ENCODE data around the gene SEC14L3. TPM values are rescaled to one million over a fixed set of nuclear protein-coding genes. Genes with fewer than 3 reads are reported as not detected.

The SEC14L3 gene
- total RNA-seq, 1 experiment from 2014 or later: not detected

DNA sequence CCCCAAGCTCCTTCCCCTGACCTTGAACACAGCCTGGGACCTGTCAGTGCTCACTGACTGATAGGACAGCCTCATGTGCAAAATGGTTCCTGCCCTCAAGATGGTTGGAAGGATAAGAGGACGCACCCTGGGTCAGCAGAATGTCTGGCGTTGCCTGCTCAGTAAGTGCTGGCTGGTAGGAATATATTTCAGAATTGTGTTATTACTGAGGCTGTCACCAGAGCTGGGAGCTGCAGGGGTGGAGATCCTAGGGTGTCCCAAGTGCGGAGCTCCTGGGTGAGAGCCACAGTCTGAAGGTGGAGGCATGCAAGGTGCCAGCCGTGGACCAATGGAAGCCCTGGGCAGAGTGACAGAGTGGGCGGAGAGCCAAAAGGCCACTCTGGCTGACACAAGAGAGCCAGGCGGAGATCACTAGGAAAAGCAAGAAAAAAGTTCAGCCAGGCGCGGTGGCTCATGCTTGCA is 34.7 kb upstream of the SEC14L3 start (continued):
- TF ChIP-seq, protein P1, sequence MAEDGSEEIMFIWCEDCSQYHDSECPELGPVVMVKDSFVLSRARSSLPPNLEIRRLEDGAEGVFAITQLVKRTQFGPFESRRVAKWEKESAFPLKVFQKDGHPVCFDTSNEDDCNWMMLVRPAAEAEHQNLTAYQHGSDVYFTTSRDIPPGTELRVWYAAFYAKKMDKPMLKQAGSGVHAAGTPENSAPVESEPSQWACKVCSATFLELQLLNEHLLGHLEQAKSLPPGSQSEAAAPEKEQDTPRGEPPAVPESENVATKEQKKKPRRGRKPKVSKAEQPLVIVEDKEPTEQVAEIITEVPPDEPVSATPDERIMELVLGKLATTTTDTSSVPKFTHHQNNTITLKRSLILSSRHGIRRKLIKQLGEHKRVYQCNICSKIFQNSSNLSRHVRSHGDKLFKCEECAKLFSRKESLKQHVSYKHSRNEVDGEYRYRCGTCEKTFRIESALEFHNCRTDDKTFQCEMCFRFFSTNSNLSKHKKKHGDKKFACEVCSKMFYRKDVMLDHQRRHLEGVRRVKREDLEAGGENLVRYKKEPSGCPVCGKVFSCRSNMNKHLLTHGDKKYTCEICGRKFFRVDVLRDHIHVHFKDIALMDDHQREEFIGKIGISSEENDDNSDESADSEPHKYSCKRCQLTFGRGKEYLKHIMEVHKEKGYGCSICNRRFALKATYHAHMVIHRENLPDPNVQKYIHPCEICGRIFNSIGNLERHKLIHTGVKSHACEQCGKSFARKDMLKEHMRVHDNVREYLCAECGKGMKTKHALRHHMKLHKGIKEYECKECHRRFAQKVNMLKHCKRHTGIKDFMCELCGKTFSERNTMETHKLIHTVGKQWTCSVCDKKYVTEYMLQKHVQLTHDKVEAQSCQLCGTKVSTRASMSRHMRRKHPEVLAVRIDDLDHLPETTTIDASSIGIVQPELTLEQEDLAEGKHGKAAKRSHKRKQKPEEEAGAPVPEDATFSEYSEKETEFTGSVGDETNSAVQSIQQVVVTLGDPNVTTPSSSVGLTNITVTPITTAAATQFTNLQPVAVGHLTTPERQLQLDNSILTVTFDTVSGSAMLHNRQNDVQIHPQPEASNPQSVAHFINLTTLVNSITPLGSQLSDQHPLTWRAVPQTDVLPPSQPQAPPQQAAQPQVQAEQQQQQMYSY (CRISPR knock-in tag; IDR thresholded peaks at IDR 0.05): no peak

GRCh38 chr22:30503551-30503950 is 31.7 kb upstream of the SEC14L3 start:
- no peak for DNase-seq (ENCODE audit: low spot score)
- H3K36me3 Mint-ChIP-seq: no peaks in the 10 kb centered on the region
- no peak overlapping the region for H3K27ac Mint-ChIP-seq
- no peak for ATAC-seq
- ChIA-PET POLR2A (no interaction called here), CTCF (interaction anchor here (1.2 kb wide), 1 partner anchor 131 kb away, joined by 3 read pairs; no protein-coding TSS in a partner anchor)
- H3K9me3 Mint-ChIP-seq: no peaks in the 10 kb centered on the region
- no peak overlapping the region for H3K4me3 Mint-ChIP-seq
- no peaks in the 10 kb centered on the region for H3K4me1 Mint-ChIP-seq
- TF ChIP-seq ZNF263 (CRISPR knock-in tag; IDR thresholded peaks at IDR 0.05; ENCODE audit: low read depth): no peak
- TF ChIP-seq TCF7 (CRISPR knock-in tag; IDR thresholded peaks at IDR 0.05; ENCODE audit: low read depth): no peak
- no peak for TF ChIP-seq IRF1 (CRISPR knock-in tag; IDR thresholded peaks at IDR 0.05)
- TF ChIP-seq SOX15 (CRISPR knock-in tag; IDR thresholded peaks at IDR 0.05): no peak
- no peak for TF ChIP-seq KAT7 (CRISPR knock-in tag; IDR thresholded peaks at IDR 0.05; ENCODE audit: borderline replicate concordance)
- no peak for TF ChIP-seq ZNF232 (CRISPR knock-in tag; IDR thresholded peaks at IDR 0.05)
- TF ChIP-seq ZSCAN18 (CRISPR knock-in tag; IDR thresholded peaks at IDR 0.05): no peak
- no peak for TF ChIP-seq GRHL2 (CRISPR knock-in tag; IDR thresholded peaks at IDR 0.05; ENCODE audit: insufficient replicate concordance, severe bottlenecking)
- no peak for TF ChIP-seq PREB (CRISPR knock-in tag; IDR thresholded peaks at IDR 0.05; ENCODE audit: borderline replicate concordance)
- TF ChIP-seq, protein P2, sequence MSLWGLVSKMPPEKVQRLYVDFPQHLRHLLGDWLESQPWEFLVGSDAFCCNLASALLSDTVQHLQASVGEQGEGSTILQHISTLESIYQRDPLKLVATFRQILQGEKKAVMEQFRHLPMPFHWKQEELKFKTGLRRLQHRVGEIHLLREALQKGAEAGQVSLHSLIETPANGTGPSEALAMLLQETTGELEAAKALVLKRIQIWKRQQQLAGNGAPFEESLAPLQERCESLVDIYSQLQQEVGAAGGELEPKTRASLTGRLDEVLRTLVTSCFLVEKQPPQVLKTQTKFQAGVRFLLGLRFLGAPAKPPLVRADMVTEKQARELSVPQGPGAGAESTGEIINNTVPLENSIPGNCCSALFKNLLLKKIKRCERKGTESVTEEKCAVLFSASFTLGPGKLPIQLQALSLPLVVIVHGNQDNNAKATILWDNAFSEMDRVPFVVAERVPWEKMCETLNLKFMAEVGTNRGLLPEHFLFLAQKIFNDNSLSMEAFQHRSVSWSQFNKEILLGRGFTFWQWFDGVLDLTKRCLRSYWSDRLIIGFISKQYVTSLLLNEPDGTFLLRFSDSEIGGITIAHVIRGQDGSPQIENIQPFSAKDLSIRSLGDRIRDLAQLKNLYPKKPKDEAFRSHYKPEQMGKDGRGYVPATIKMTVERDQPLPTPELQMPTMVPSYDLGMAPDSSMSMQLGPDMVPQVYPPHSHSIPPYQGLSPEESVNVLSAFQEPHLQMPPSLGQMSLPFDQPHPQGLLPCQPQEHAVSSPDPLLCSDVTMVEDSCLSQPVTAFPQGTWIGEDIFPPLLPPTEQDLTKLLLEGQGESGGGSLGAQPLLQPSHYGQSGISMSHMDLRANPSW (CRISPR knock-in tag; conservative IDR thresholded peaks at IDR 0.05; ENCODE audit: low read depth): no peak
- TF ChIP-seq, protein P1 (CRISPR knock-in tag; IDR thresholded peaks at IDR 0.05): no peak
- TF ChIP-seq EMX1 (CRISPR knock-in tag; IDR thresholded peaks at IDR 0.05): no peak
- H3K27me3 Mint-ChIP-seq (ENCODE audit: low read depth): peaks cover 9% of the 10 kb centered on the region

All from WTC11 (cell line).